NB4 (cell line): ENCODE results near the gene ASB10.

Experiments
- CTCF ChIP-seq: IDR thresholded peaks from one replicate; pipeline ENCODE4 v1.5.1; 2012; ENCODE audit warnings: low read depth, low read length
- MAX ChIP-seq: IDR thresholded peaks from 2 replicates; pipeline ENCODE4 v1.6.1; 2011; ENCODE audit warnings: low read depth, low read length
- POLR2A ChIP-seq: IDR thresholded peaks from 2 replicates; pipeline ENCODE4 v1.6.1; 2011; ENCODE audit warnings: mild to moderate bottlenecking; ENCODE audit not compliant: insufficient read length; ENCODE audit errors: extremely low read depth

DNA sequence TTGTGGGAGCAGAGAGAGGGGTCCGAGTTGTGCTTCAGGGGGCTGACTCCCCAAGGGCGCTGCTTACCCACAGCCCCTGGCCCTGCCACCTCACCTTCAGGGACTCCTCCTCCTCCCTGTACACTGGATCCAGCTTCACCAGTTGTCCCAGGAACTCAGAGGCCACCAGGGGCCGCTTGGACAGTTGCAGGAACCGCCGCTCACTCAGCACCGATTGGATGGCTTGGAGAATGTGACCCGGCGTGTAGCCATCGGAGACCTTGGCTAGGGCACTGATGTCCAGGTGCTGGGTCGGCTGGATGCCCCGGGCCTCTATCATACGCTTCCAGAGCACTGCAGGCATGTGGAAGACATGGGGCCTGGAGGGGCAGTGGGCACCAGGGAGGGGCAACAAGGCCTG lies 4.5 kb upstream of the ASB10 start:
- TF ChIP-seq POLR2A (no peak), CTCF (no peak), MAX (no peak)
